Activated CD4-positive, alpha-beta T cell treated with anti-CD3 and anti-CD28 coated beads for 1 hour (primary cell): Measurements from ENCODE around the gene GSPT1.

ENCODE experiments used
- DNase-seq: peaks from one replicate; pipeline ENCODE4 v3.0.0-alpha.2; 2020

GSPT1 gene

DNA sequence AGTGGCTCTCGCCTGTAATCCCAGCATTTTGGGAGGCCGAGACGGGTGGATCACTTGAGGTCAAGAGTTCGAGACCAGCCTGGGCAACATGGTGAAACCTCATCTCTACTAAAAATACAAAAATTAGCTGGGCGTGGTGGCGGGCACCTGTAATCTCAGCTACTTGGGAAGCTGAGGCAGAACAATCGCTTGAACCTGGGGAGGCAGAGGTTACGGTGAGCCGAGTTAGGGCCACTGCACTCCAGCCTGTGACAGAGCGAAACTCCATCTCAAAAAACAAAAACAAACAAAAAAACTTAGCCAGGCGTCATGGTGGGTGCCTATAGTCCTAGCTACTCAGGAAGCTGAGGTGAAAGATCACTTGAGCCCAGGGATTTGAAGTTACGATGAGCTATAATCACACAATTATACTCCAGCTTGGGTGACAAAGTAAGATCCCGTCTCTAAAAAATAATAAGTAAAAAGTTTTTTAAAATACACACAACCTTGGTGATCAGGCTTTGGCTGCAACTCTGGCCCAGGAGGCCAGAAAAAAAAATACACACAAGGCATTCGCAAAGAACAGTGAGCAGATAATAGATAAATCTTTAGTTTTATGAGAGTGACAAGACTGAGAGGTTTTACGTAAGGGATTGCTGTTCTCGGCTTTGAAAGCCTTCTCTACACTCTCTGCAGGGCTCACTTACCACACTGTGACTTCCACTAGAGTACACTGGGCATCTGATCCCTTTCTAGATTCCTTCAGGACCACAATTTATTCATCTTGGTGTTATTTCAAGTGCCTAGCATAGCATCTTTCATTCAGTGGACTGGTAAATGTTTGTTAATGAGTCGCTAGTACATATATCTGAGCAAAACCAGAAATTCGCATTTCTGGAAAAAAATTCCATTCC, 5.9 kb downstream of the GSPT1 start:
- DNase-seq = no peak

GRCh38 chr16:11907160-11907970, 8.4 kb downstream of the GSPT1 start:
- DNase-seq = no peak

GRCh38 chr16:11903906-11904305, 11.8 kb downstream of the GSPT1 start:
- DNase-seq = no peak

DNA sequence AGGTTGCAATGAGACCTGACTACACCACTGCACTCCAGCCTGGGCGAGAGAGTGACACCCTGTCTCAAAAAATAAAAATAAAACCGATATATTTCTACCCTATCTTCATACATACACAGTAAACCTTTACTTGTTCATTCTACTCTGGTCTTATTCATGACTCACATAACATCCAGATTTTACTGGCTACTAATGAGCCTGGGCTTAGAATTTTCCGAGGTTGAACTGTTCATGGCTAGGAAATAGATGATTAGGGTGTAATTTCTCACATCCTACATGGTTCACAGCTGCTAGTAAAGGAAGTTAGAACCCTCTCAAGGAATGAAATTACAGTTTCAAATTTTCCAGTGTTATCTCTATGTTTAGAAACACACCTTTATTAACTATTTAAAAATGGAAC, 14.7 kb downstream of the GSPT1 start:
- DNase-seq = no peak

DNA sequence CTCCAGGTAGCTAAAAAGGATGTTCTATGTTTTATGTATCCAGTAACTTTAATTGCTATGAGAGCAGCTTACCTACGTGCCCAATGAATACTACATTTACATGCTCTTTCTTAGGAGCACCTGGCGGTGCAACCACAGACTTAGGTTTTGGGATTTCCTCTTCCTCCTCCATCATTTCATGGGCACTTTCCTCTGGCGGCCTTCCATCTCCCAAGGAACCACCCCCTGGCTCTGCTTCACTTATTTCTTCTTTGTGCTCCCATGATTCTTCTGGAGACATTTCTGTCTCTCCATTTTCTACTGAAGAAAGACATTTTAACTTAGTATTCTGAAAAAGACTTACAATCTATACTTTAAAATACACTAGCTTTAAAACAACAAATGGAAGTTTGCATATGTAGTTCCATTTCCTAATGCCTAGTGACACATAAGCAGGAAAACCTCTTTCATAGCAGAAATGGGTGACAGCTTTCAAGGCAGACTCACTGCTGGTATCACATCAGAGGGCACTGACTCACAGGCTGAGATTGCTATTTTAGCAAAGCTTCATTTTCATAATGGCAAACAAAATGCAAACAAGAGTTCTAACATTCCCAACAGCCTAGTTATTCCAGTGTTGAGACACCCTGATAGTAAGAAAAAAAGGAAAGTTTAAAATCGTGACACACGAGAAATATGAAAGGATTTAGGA, 19.1 kb downstream of the GSPT1 start:
- DNase-seq = no peak

GRCh38 chr16:11893571-11893970, 22.2 kb downstream of the GSPT1 start:
- no peak for DNase-seq

DNA sequence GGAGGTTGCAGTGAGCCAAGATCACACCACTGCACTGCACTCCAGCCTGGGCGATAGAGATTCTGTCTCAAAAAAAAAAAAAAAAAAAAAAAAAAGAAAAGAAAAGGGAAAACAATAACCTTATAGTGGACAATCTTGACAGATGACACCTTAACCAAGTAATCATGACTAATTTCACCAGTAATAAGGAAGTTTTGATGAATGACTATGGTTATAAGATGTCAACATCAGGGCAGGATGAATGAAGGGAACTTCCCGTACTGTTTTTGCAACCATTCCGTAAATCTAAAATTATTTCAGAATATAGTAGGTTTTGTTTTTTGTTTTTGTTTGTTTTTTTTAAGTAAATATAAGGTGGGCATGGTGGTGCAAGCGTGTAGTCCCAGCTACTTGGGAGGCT, 23.0 kb downstream of the GSPT1 start:
- no peak for DNase-seq

- DNase-seq = no peak
These were observed 25.4 kb downstream of the GSPT1 start for GRCh38 chr16:11890231-11890965.

DNA sequence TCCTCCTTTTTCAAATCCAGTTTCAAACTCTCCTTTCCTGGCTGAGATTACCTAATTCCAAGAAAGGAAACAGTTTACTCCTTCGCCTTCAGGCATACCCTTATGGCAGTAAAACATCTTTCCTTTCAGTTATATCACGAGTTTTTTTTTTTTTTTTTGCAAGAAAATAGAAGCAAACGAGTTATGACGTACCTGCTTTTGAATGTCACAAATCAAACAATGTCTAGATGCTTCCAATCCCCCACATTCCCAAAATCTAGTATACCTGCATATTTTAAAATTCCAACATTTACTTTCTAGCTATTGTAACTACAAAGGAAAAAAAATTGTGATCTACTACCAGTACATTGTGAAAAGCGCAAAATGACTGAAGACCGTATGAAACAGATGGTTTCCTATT, 28.9 kb downstream of the GSPT1 start:
- DNase-seq = no peak

DNA sequence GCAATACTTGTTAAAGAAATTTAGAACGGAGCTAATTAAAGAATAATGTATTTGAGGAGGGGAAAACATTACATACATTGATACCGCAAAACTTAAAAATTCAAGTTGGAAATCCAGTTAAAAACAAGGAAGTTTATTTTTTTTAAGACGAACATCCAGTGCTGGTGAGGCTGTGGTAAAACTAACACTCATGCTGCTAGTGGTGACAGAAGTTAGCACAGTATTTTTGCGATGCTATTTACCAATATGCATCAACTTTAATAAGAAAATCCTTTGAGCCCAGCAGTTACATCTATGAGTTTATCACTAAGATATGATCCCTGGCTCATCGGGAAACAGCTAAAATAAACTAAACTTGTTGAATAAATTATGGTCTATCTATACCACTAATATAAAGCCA, 31.7 kb downstream of the GSPT1 start:
- no peak for DNase-seq

DNA sequence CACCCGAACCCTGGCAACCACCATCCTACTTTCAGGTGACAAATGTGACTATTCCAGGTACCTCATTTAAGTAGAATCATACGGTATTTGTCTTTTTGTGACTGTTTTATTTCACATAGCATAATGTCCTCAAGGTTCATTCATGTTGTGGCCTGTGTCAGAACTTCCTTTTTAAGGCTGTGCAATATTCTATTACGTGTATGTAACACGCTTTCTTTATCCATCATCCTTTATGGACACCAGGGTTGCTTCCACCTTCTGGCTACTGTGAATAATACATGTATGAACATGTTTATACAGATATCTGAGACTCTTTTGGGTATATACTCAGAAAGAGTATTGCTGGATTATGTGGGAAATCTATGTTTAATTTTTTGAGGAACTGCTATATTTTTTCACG, 35.7 kb downstream of the GSPT1 start:
- no peak for DNase-seq

- no peak for DNase-seq
These were observed 38.4 kb downstream of the GSPT1 start for GRCh38 chr16:11877374-11877773.

GRCh38 chr16:11876306-11876705, 39.5 kb downstream of the GSPT1 start:
- DNase-seq = no peak

GRCh38 chr16:11875721-11876120, 40.0 kb downstream of the GSPT1 start:
- DNase-seq = no peak

- DNase-seq = no peak
These were observed 44.6 kb downstream of the GSPT1 start for GRCh38 chr16:11871193-11871592.

- DNase-seq = no peak
These were observed 45.4 kb downstream of the GSPT1 start for GRCh38 chr16:11870399-11870798.

- no peak for DNase-seq
These were observed 46.2 kb downstream of the GSPT1 start for GRCh38 chr16:11869353-11870228.

DNA sequence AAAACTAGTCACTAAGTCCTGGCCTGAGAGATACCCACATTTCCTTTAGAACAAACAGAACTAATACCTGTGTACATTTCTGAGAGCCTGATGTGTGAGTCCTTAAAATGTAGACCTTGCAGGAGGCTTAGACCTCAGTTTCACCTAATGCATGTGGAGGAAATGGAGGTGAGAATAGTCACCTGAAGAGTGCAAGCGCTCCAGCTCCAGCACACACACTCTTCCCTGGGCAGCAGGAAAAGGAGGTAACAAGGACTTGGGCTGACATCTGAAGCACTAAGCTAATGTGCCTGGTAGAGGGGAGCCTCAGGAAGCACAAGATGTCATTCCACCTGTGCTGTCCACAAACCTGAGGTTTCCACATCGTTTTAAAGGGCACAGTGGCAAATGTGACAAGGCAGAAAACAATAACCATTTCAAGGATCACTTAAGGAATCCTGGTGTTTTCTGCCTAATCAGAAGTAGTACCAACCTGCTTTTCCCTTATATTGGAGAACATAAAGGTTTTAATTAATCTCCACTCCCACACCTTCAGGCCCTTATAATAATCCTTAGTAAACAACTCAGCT, 47.3 kb downstream of the GSPT1 start:
- DNase-seq = no peak

- DNase-seq = no peak
These were observed 53.3 kb downstream of the GSPT1 start for GRCh38 chr16:11862489-11862888.

DNA sequence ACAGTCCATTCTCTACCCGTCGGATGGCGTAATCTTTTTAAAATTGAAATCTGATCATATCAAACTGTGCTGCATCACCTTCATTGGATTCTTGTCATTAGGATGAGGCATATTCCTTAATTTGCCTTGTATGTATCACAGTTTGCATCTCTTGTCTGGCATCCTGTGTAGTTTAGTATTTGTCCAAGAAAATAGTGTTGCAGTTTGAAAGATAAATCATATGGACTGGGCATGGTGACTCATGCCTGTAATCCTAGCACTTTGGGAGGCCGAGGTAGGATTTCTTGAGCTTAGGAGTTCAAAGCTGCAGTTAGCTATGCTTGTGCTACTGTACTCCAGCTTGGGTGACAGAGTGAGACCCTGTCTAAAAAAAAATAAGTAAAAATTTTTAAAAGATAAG, 58.6 kb downstream of the GSPT1 start:
- no peak for DNase-seq

DNA sequence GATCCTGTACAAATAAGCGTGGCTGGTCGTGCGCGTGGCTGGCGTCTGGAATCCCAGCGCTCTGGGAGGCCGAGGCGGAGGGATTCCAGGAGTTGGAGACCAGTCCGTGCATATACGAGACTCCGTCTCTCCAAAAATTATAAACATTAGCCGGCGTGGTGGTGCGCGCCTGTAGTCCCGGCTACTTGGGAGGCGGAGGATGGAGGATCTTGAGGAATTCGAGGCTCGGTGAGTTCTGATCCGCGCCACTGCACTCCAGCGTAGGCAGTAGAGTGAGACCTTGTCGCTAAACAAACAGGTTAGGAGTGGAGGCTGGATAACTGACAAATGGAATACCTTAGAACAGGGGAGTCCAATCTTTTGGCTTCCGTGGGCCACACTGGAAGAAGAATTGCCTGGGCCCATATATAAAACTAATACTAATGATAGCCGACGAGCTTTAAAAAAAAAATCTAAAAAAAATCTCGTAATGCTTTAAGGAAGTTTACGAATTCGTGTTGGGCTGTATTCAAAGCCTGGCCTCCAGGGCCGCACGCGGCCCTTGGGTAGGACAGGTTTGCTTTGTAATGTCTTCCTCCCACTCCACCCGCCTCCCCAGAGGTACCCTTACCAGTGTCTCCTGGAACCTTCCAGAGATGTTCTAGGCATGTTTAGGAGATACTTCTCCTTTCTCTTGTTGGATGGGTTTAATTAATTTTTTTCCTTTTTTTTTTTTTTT, 63.5 kb downstream of the GSPT1 start:
- no peak for DNase-seq
